OCI-M2 (cell line): ENCODE data around the gene OSBPL2.

Source experiments
- DNase-seq: peaks from one replicate; lab custom pipeline; 2025; ENCODE audit not compliant: unreplicated experiment; lab: John Stamatoyannopoulos, UW

The OSBPL2 gene

DNA sequence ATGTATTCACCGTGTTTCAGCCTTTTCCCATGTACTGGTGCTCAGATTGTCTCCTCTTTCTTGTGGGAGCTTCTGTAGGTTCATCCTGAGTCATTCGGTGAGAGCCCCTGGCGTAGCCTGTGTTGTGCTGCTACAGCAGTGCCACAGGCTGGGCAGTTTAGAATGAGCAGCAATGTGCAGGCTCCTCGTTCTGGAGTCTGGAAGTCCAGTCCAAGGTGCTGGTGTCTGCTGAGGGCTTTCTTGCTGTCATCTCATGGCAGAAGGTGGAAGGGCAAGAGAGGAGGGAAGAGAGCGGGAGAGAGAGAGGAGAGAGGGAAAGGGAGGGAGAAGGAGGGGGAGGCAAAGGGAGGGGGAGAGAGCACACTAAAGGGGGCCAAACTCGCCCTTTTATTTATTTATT, 15.1 kb downstream of the OSBPL2 start:
- DNase-seq: no peak

DNA sequence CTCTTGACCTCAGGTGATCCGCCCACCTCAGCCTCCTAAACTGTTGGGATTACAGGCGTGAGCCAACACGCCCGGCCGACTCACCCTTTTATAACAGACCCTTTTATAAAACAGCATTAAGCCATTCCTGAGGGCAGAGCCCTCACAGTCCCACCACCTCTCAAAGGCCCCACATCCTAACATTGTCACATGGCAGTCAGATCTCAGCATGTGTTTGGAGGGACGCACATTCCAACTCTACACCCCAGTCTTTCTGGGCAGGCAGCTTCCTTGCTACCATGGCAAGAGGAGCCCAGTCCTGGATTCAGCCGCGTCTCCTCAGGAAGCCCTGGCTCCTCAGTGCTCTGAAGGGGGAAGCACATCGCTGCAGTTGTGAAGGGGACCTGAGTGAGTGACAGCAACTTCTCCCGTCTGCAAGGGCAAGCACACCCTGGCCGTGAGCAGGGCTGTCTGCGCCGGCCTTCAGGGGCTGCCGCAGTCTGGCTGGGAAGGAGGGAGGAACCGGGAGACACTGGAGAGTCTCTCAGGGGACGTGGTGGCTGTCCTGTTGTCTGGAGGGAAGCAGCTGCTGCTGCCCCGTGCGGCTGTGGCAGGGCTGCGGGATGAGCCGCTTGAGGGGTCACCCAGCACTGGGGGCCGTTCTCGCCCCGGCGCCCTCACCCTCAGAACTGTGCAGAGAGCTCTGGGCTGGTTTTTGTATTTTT, 15.9 kb downstream of the OSBPL2 start:
- DNase-seq: no peak

DNA sequence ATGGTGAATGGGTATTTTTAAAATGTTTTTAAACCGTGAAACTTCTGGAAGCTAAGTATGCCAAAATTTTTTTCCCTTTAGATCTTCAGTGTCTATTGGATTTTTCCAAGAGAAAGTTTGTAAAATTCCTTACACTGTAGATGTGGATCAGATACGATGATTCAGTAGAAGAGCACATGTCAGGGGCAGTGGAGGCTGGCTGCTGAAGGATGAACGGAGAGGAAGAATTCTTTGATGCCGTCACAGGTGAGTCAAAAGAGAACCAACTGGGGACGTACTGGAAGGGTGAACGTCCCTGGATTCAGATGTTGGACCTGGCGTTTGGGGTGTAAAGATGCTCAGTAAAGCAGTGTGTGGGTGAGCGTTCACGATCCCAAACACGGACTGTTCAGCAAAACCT, 17.7 kb downstream of the OSBPL2 start:
- DNase-seq: no peak

DNA sequence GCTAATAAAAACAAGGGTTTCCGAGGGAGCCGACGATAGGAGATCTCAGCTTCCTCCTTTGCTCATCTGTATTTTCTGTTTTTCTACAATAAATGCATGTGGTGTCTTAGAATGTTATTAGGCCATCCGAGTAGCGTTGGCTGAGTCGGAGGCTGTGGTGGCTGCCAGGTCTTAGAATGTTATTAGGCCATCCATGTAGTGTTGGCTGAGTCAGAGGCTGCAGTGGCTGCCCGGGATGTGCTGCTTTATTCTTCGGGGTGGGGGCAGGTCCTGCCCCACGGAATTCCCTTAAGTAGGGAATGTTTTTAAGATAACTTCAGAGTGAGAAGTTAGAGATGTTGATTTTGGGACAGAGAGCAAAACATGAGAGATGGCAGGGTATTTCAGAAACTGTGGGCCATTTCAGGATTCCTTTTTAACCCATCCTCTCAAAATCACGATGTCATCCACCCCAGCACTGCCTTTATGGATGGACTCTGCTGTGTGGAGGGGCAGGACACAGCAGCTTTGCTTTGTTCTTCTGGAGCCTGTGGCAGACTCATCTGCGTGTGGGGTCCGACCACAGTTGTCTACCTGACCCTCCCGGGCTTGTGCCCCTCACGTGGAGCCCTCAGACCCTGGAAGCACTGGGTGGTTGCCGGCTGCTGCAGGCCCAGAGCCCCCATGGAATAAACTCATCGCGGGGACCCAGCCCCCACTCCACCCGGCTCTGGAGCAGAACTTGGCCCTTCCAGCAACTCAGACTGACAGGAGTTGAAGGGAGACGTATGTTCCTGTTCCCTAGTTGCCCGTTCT, 20.4 kb downstream of the OSBPL2 start:
- DNase-seq: no peak

DNA sequence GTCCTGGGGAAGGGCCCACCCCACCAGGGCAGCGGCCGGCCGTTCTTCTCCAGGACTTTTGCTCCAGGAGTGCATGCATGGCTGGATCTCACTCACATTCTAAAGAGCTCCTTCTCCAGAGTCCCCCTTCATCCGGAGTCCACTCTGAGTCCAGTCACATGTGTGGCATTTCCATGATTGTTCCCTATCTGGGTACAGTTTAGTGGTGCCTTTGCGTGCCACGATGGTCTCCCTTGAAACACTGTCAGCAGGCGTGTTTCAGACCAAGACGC, 20.9 kb downstream of the OSBPL2 start:
- DNase-seq: no peak

DNA sequence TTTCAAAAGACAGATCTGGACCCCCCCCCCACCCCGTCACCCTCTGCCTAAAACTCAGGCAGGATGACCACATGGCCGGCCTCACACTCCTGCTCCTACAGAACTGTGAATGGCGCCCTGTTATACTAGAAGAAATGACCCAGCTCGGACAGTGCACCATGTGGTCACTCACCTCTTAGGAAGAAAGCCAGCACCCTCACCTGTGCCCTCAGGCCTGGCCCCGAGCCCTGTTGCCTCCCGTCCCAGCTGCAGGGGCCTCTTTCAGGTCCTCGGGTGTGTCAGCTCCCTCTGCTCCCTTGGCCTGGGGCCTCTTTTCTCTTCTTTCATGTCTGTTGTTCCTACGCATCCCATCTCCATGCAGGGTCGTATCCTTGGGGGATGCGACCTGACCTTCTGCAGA, 23.7 kb downstream of the OSBPL2 start:
- no peak for DNase-seq

DNA sequence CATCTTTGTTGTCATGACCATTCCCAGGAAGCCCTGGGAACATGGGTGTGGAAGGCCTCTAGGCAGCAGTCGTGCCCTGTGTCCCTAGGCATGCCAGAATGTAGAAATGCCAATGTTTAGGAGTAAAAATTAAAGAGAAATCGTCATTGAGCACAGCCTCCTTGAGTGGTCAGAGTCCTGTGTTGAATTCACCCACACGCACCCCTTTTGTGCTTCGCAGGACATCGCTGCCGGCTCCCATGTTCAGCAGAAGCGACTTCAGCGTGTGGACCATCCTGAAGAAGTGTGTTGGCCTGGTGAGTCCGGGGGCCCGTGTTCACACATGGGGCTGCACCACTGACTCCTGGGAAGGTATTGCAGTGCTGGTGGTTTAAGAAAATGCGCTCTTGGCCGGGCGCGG, 25.1 kb downstream of the OSBPL2 start:
- DNase-seq: no peak

DNA sequence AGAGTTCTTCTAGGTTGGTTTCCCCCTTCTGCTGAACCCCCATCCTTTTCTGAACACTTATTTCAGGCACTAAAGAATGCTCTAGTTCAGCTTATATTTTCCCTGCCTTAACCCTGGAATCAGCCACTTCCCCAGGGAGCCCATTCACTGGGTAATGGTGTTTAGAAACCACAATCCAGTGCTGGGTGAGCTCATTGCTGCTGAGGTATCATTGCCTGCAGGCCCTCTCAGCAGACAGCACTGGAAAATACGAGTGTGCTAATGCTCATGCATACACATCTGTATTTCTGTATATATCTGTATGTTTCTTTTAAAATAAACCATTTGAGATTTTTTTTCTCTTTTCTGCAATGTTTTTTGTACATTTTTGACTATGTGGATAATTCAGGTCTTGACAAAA, 27.0 kb downstream of the OSBPL2 start:
- no peak for DNase-seq

DNA sequence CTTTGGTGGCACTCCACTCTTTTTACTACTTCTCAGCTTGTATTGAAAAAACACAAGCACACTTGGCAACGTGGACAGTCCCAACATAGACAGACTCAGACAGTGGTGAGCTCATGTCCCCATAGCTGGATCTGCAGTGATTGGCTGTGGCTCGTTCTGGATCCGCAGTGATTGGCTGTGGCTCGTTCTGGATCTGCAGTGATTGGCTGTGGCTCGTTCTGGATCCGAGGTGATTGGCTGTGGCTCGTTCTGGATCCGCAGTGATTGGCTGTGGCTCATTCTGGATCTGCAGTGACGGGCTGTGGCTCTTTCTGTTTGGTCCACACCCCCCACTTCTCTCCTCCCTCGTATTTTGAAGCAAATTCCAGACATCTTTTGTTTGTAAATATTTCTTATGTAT, 28.0 kb downstream of the OSBPL2 start:
- no peak for DNase-seq

DNA sequence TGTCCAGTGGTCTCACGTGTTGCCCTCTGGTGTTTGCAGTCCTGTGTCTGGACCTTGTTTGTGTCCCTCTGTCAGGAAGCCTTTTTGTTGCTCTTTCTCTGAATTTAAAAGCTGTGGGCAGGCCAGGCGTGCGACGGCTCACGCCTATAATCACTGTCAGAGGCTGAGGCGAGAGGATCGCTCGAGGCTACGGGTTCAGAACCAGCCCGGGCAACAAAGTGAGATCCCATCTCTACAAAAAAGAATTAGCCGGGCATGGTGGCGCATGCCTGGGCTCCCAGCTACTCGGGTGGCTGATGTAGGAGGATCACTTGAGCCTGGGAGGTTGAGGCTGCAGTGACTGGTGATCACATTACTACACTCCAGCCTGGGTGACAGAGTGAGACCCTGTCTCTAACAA, 28.5 kb downstream of the OSBPL2 start:
- no peak for DNase-seq

DNA sequence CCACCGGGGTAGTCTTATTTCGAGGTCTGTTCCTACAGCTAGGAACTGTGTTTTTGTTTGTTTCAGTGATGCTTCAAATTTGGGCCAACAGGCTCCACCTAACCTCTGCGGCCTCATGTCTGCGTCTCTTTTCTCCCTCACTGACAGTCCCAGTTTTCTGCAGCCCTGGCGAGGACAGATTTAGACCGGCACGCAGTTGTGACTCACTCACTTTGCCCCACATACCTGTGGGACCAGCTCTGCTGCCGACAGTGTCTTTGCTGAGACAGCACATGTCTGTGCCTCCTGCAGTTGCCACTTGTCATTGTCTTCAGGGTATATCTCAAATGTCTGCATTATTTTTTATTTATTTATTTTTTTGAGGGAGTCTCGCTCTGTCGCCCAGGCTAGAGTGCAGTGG, 29.2 kb downstream of the OSBPL2 start:
- no peak for DNase-seq

DNA sequence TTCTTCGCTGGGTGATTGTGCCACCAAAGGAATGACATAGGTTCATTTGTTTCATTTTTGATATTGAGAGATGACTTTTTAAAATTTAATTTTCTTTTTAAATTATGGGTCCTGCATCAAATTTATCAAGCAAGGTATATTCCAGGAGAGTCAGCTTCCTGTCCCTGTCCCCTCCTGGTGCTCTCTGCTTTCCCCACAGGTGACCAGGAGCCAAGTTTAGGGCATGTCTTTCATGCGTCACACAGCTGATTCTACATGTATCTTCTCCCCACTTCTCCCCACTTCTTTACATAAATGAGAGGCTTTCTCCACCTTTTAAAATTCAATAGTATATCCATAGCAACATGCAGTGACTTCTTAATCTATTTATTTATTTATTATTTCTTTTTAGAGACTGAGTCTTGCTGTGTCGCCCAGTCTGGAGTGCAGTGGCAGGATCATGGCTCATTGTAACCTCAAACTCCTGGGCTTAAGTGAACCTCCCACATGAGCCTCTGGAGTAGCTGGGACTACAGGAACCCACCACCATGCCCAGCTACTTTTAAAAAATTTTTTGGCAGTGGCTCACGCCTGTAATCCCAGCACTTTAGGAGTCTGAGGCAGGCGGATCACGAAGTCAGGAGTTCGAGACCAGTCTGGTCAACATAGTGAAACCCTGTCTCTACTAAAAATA, 30.0 kb downstream of the OSBPL2 start:
- no peak for DNase-seq

DNA sequence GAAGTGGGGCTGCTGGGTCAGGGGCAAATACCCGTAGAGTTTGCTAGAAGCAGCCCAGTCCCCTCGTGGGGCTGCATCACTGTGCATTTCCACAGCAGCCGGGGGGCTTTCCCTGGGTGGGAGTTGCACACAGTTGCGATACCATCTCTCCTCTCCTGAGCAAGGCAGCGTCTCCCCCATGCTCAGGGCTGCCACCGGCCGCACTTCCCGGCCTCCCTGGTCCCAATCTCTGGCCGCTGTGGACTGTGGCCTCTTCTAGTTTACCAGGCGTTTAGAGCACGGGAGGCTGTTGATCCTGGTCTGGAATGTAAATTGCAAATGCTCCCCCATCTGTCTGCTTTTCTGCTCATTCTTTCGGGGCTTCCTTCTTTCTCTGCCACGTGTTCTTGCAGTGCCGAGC, 31.1 kb downstream of the OSBPL2 start:
- DNase-seq: no peak

DNA sequence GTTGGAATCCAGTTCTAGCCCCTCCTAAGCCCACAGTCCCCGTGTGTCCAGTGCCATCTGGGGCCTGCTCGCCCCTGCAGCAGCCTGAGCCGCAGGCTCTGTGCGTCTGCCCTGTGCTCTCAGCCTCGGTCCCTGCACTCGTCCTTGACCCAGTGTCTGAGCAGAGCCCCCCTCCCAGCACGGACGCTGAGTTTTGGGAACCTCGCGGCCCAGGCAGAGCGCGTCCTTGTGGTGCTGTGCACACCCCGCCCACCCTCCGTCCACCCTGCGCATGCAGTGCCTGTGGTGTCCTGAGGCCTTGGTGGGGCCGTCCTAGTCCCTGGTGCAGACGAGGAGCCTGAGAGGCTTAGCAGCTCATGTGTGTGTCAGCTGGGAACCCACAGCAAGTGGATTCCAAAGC, 31.6 kb downstream of the OSBPL2 start:
- DNase-seq: no peak

DNA sequence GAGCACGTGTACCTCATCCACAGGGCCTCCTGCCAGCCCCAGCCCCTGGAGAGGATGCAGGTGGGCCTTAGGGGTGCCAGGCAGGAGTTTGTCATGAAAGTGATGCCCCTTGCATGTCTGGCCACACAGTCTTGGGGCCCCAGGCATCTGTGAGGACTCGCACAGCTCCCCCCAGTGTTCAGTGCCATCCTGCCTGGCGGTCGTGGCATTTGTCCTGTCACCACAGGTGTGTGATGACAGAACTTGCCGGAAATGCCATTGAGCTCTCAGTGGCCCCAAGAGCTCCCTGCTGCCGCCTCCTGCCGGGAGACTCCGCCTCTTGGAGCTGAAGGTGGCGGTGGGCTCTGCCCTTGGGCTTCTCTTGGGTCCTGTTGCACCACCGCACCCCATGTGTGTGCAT, 33.9 kb downstream of the OSBPL2 start:
- no peak for DNase-seq

DNA sequence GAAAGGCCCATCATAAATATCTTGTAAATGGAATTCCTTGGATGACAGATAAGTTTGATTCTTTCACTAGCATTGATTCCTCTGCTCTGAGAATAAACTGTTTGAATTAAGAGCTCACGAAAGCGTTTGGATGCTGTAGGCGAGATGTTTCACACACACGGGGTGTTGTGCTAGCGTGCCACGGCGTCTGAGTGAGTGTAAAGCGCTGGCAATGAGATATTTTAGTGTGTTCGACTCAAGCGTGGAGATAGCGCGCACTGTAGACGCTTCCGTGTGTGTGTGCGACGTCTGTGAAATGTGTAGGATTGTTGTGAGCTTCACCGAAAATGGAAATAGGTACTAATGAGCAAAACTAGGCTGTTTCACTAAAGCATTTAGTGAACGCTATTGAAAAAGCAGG, 35.1 kb downstream of the OSBPL2 start:
- no peak for DNase-seq

DNA sequence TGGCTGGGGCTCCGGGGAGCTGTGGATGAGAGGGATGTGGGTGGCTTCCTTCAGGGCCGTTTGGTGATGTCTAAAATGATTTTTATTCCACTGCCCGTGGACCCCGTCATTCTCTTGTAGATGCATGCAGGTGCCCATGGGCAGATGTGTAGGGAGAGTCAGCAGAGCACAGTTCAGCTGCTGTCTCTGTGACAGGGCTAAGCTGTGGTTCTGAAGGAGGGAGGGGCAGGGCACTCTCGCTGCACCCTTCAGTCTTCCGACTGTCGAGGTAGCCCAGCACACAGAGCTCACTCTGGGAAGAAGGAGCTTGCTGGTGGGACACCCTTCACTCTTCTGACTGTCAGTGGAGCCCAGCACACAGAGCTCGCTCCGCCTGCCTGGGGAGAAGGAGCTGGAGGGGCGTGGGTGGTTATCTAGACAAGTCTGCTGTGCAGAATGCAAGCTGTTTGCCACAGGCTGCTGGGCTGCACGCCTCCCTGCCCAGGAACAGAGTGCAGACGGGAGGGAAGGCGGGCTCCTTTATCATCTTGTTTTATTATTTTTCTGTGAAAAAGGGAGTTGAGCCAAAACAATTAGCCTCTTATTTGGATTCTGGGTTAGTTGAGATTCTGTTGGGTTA, 36.1 kb downstream of the OSBPL2 start:
- DNase-seq: peak; percentile 42

DNA sequence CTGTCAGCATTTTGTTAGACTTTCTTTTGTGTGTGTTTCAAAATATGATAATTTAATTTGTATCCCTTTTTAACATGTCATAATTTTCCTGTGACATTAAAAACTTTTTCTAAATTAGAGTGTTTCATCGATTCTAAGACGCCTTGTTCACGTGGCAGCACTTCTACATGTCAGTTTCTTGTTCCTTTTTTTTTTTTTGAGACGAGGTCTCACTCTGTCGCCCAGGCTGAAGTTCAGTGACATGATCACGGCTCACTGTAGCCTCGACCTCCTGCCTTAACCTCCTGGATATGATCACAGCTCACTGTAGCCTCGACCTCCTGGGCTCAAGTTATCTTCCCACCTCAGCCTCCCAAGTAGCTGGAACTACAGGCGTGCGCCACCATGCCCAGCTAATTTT, 36.9 kb downstream of the OSBPL2 start:
- no peak for DNase-seq

DNA sequence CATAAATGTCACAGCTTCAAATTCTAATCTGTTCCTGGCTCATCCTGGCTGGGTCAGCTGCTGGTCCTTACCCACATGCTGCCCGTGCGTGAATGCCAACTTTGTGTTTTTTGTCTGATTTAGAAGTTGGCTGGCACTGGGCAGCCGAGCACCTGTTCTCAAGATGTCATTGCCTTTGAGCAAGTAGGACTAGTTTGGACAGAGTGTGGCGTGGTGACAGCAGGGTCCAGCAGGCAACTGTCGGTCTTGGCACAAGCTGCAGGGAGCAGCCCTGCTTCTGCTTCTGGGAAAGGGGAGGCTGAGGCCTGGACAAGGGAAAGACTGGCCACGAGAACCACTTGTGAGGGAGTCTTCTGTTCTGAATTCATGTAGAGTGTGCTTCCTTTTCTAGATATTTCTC, 38.1 kb downstream of the OSBPL2 start:
- no peak for DNase-seq

DNA sequence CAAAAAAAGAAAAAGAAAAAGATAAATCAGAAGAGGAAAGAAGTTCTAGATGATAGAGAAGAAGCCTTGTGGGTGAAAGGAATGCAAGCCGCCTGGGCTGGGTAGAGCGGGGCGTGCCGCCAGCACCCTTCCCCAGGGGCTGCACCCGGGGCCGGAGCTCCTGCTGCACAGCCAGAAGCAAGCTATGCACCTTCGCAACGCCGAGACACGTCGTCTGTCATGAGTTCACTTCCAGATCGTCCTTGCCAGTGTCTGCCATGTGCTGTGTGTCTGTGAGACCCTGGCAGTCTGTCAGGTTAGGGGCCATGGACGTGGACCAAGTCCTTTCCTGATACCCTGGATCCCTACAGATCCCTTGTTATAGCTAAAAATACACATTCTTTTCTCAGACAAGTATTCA, 38.9 kb downstream of the OSBPL2 start:
- DNase-seq: no peak

DNA sequence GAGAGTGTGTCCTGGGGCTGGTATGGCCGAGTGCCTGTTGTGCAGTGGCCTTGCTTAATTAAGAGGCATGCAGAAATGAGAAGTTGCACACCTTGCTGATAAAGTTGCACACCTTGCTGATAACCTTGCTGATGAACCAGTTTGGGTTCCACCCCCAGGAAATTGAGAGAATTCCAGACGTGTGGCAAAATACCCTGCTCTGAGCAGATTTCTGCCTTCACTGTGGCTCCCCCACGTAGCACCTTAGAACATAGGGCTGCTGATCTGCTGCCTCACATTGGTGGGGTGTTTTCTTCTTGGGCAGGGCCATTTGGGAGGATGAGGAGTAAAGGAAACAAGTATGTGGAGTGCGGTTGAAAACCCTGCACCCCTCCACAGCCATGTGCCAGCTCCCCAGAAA, 42.0 kb downstream of the OSBPL2 start:
- DNase-seq: no peak
